ENCODE measurements around the gene FAM216A.
"Not testable (repeated sequence)": the region's sequence is repeated elsewhere in the genome, so short reads cannot be mapped to it uniquely, and the experiment has no call there.

FAM216A gene

GRCh38 chr12:110468214-110469048 lies at the start of gene FAM216A, which contains the start of gene GPN3:
TSS of gene FAM216A (plus strand) at chr12:110468845. CDS start at chr12:110468876, 31 bp downstream.
TSS of gene GPN3 (minus strand) at chr12:110468257. CDS start at chr12:110468203, 54 bp downstream.
- peak; percentile 98 for DNase-seq

- DNase-seq = not testable (repeated sequence)
These were observed 48.0 kb upstream of the FAM216A start for GRCh38 chr12:110420644-110421043.

GRCh38 chr12:110421159-110421661 lies 47.4 kb upstream of the FAM216A start:
- no peak for DNase-seq

- no peak for DNase-seq
These were observed 46.9 kb upstream of the FAM216A start for GRCh38 chr12:110421701-110422100.

- DNase-seq = no peak
These were observed 44.4 kb upstream of the FAM216A start for GRCh38 chr12:110424237-110424636.

- no peak for DNase-seq
These were observed 42.2 kb upstream of the FAM216A start for GRCh38 chr12:110426406-110426805.

GRCh38 chr12:110429676-110430075 lies 39.0 kb upstream of the FAM216A start:
- not testable (repeated sequence) for DNase-seq

- no peak for DNase-seq
These were observed 36.6 kb upstream of the FAM216A start for GRCh38 chr12:110431957-110432587.

- no peak for DNase-seq
These were observed 32.4 kb upstream of the FAM216A start for GRCh38 chr12:110436231-110436630.

- no peak for DNase-seq
These were observed 24.2 kb upstream of the FAM216A start for GRCh38 chr12:110444455-110444854.

GRCh38 chr12:110449799-110450497 lies 18.7 kb upstream of the FAM216A start, which contains the start of gene ARPC3:
TSS of gene ARPC3 (minus strand) at chr12:110450337. CDS start at chr12:110450260, 77 bp downstream.
- DNase-seq = peak; percentile 95

GRCh38 chr12:110451263-110451662 lies 17.4 kb upstream of the FAM216A start:
- DNase-seq = no peak

- DNase-seq = no peak
These were observed 14.9 kb upstream of the FAM216A start for GRCh38 chr12:110453569-110454296.

- no peak for DNase-seq
These were observed 9.9 kb upstream of the FAM216A start for GRCh38 chr12:110458756-110459155.

- not testable (repeated sequence) for DNase-seq
These were observed 7.5 kb upstream of the FAM216A start for GRCh38 chr12:110461189-110461588.

GRCh38 chr12:110465024-110465423 lies 3.6 kb upstream of the FAM216A start:
- DNase-seq = no peak

GRCh38 chr12:110465765-110466164 lies 2.9 kb upstream of the FAM216A start:
- not testable (repeated sequence) for DNase-seq

- no peak for DNase-seq
These were observed 1.9 kb upstream of the FAM216A start for GRCh38 chr12:110466791-110467190.

- DNase-seq = no peak
These were observed 815 bp upstream of the FAM216A start for GRCh38 chr12:110467847-110468213.

- DNase-seq = no peak
These were observed 6.8 kb downstream of the FAM216A start for GRCh38 chr12:110475426-110475825.

GRCh38 chr12:110498984-110499706 lies 30.5 kb downstream of the FAM216A start:
- DNase-seq = no peak

- DNase-seq = no peak
These were observed 32.7 kb downstream of the FAM216A start for GRCh38 chr12:110501399-110501751.

Data from CD4-positive, alpha-beta T cell treated with Interleukin-17A for 1 hour (primary cell).